Osteoblast (primary cell): ENCODE measurements around the gene MEG3. TPM values are rescaled to one million over a fixed set of nuclear protein-coding genes. Genes with fewer than 3 reads are reported as not detected.
A peak's percentile ranks its signal among the peaks of the same experiment; 100 is the strongest.

Experiments
- DNase-seq: peaks from one replicate; pipeline ENCODE4 v3.0.0; 2011; ENCODE audit warnings: low spot score, mixed read lengths; ENCODE audit not compliant: insufficient read length; ENCODE audit errors: missing footprints
- H2AFZ ChIP-seq: 2 replicates; pipeline ENCODE4 v1.6.0; 2011; ENCODE audit warnings: mild to moderate bottlenecking, low read length
- H3K27ac ChIP-seq: 2 replicates; pipeline ENCODE4 v1.5.1; 2011; ENCODE audit warnings: mild to moderate bottlenecking, low read depth, low read length, moderate library complexity
- H3K27me3 ChIP-seq: 2 replicates; pipeline ENCODE4 v1.6.0; 2012; ENCODE audit warnings: mild to moderate bottlenecking, control low read depth, inconsistent platforms, low read length, moderate library complexity; ENCODE audit not compliant: insufficient read depth
- H3K36me3 ChIP-seq: 2 replicates; pipeline ENCODE4 v1.5.1; 2011; ENCODE audit warnings: mild to moderate bottlenecking, low read length, control low read depth, moderate library complexity; ENCODE audit not compliant: insufficient read depth
- H3K4me1 ChIP-seq: 2 replicates; pipeline ENCODE4 v1.5.1; 2011; ENCODE audit warnings: mild to moderate bottlenecking, low read length, control low read depth, moderate library complexity; ENCODE audit not compliant: insufficient read depth
- H3K4me2 ChIP-seq: 2 replicates; pipeline ENCODE4 v1.6.0; 2011; ENCODE audit warnings: mild to moderate bottlenecking, low read length; ENCODE audit not compliant: insufficient read depth
- H3K4me3 ChIP-seq: fragments of 200-600 bp; sonication (generic); 3 replicates; pipeline ENCODE4 v1.5.1; 2012; ENCODE audit warnings: mild to moderate bottlenecking, low read length, inconsistent platforms; ENCODE audit not compliant: insufficient read depth
- H3K79me2 ChIP-seq: 2 replicates; pipeline ENCODE4 v1.6.0; 2012; ENCODE audit warnings: mild to moderate bottlenecking, low read length, control low read depth, inconsistent platforms; ENCODE audit not compliant: insufficient read depth
- H3K9me3 ChIP-seq: 2 replicates; pipeline ENCODE4 v1.5.1; 2011; ENCODE audit warnings: low read depth, low read length, control low read depth
- H4K20me1 ChIP-seq: 2 replicates; pipeline ENCODE4 v1.6.0; 2012; ENCODE audit warnings: mild to moderate bottlenecking, low read length, control low read depth; ENCODE audit not compliant: insufficient read depth
- total RNA-seq: library from RNA; depleted of rRNA; stranded (reverse); fragments of >200 nt; gene quantifications from 2 replicates; pipeline ENCODE4 v1.2.3, GENCODE V29; 2012
- TF ChIP-seq, protein P1 (sequence below): IDR thresholded peaks from 2 replicates; pipeline ENCODE4 v1.5.1; 2011; ENCODE audit warnings: mild to moderate bottlenecking, low read depth, low read length, moderate library complexity; ENCODE audit errors: extremely low read depth

The MEG3 gene
- total RNA-seq, 1 donor, result 200 TPM

DNA sequence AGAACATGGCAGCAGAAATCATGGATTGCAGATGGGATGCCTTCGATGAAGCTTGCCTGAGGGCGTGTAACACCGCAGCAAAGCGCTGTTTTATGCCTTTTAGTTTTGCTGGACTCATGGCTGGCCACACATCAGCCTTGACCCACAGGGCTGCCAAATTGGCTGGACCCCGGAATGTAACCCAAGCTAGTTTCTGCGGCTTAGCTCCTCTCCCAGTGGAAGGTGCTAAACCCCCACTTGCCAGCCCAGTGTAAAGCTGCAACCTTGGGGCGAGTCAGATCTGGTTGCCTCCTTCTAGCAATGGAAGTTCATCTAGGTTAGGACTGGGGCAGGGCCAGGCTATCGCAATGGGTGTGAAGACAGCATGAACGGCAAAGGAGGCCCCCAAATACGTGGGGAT is 38.3 kb downstream of the MEG3 start:
- H3K4me1 ChIP-seq, result peaks cover 15% of the 10 kb centered on the region
- no peaks in the 10 kb centered on the region for H3K27me3 ChIP-seq
- no peak overlapping the region for H2AFZ ChIP-seq
- peaks cover 70% of the 10 kb centered on the region for H4K20me1 ChIP-seq
- no peaks in the 10 kb centered on the region for H3K9me3 ChIP-seq
- H3K4me2 ChIP-seq, result no peak overlapping the region
- H3K4me3 ChIP-seq, result no peak overlapping the region
- peaks cover 36% of the 10 kb centered on the region for H3K36me3 ChIP-seq
- peaks cover 84% of the 10 kb centered on the region for H3K79me2 ChIP-seq
- TF ChIP-seq, protein P1, sequence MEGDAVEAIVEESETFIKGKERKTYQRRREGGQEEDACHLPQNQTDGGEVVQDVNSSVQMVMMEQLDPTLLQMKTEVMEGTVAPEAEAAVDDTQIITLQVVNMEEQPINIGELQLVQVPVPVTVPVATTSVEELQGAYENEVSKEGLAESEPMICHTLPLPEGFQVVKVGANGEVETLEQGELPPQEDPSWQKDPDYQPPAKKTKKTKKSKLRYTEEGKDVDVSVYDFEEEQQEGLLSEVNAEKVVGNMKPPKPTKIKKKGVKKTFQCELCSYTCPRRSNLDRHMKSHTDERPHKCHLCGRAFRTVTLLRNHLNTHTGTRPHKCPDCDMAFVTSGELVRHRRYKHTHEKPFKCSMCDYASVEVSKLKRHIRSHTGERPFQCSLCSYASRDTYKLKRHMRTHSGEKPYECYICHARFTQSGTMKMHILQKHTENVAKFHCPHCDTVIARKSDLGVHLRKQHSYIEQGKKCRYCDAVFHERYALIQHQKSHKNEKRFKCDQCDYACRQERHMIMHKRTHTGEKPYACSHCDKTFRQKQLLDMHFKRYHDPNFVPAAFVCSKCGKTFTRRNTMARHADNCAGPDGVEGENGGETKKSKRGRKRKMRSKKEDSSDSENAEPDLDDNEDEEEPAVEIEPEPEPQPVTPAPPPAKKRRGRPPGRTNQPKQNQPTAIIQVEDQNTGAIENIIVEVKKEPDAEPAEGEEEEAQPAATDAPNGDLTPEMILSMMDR, result no peak
- no peak overlapping the region for H3K27ac ChIP-seq
- DNase-seq, result peak; percentile 67

DNA sequence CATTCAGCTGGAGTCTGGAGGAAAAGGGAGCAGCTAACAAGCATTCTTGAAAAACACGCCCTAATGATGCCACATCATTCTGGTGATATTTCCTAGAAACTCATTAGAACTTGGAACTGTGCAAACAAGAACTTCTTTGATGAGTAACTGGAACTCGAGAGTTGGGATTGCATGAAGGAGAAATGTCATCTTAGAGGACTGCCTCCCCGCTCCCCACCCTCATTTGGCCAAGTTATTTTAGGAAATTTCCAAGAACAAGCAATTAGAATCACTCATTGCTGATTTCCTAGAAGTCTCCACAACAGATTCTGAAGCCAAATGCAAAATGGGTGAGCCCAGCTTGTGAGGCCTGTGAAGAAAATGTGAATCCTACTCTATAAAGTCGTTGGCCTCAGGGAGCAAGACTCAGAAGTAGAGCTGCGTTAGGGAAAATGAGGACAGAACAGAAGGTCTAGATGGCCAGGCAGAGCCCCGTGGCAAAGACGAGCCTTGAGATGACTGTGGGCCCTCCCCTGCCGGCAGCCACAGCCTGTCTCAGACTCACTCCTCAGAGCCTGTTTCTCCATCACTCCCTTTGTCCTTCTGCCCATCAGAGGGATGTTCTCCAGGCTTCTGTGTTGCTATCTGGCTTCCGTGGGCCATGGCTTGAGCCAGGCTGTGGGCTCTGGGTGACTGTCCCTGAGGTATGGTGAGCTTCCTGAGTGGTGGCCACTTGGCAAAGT is 39.2 kb downstream of the MEG3 start:
- Histone ChIP-seq H3K4me1 (peaks cover 15% of the 10 kb centered on the region), H3K36me3 (peaks cover 36% of the 10 kb centered on the region), H4K20me1 (peaks cover 61% of the 10 kb centered on the region), H3K4me3 (no peak overlapping the region), H3K4me2 (no peak overlapping the region), H3K27ac (no peak overlapping the region), H3K27me3 (no peaks in the 10 kb centered on the region), H3K9me3 (no peaks in the 10 kb centered on the region), H2AFZ (no peak overlapping the region), H3K79me2 (peaks cover 75% of the 10 kb centered on the region)
- peak; percentile 80 for DNase-seq
- TF ChIP-seq, protein P1, result no peak

DNA sequence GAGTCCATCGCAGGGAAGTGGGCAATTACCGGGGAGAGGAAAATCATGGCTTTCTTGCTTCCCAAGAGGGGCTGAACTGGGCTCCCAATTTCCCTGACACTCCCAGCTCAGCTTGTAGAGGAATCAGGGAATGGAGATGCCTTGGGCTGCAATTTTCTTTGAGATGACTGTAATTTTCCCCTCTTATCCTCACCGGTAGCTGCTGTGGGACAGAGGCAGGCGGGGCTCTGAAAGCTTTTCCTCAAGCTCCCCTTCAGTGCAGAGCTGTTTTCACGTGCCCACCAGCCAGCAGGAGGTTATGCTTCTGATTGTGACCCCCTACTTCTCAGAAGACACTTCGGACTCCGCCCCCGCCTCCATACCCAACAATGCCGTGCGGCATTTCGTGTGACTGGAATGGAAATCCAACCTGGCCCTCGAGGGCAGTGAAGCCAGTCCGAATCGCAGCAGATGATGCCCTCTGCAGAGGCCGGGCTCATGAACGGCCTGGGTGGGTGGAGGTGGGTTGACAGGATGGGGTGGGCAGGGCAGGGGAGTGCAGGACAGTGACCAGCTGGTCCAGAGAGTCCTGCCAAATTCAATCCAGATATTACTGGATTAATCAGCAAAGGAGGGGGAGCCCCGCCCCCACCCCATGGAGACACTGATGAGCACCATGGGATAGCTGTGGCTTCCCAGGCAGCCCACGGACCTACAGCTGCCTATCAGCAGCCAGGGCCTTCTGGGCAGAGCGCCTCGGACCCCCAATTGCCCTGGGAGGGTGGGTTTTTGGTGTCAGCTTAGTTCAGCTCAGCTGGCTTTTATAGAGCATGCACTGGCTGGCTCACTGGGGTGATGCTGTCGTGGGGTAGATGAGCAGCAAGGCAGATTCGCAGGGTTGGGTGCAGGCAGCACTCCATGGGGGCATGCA is 40.0 kb downstream of the MEG3 start:
- no peak overlapping the region for H3K4me3 ChIP-seq
- peaks cover 68% of the 10 kb centered on the region for H3K79me2 ChIP-seq
- peaks cover 36% of the 10 kb centered on the region for H3K36me3 ChIP-seq
- H2AFZ ChIP-seq, result no peak overlapping the region
- peaks cover 57% of the 10 kb centered on the region for H4K20me1 ChIP-seq
- no peak overlapping the region for H3K27ac ChIP-seq
- peaks cover 15% of the 10 kb centered on the region for H3K4me1 ChIP-seq
- TF ChIP-seq, protein P1, result no peak
- H3K9me3 ChIP-seq, result no peaks in the 10 kb centered on the region
- peak; percentile 64 for DNase-seq
- H3K4me2 ChIP-seq, result no peak overlapping the region
- H3K27me3 ChIP-seq, result no peaks in the 10 kb centered on the region
